A673 (cell line): ENCODE data around the gene CLCF1. TPM values are rescaled to one million over a fixed set of nuclear protein-coding genes. Genes with fewer than 3 reads are reported as not detected.
"Not testable (repeated sequence)": the region's sequence is repeated elsewhere in the genome, so short reads cannot be mapped to it uniquely, and the experiment has no call there.

ENCODE experiments used
- BruUV-seq: library from RNA; stranded (reverse); fragments of 400-500 nt; replicated peaks from 2 replicates; lab custom pipeline; 2021; lab: Mats Ljungman, UMichigan
- CTCF ChIA-PET: fragments of 300-600 bp; sonication (Branson Sonifier 250); formaldehyde crosslinking; loops from one replicate; lab custom pipeline; 2022; ENCODE audit warnings: antibody characterized with exemption; lab: Charles Lee
- POLR2A ChIA-PET: fragments of 300-600 bp; sonication (Branson Sonifier 250); formaldehyde crosslinking; loops from one replicate; lab custom pipeline; 2022; ENCODE audit warnings: antibody characterized with exemption; ENCODE audit not compliant: low non-redundant PET; lab: Charles Lee
- DNase-seq: peaks from one replicate; pipeline ENCODE4 v3.0.0-alpha.2; 2015; ENCODE audit warnings: low spot score
- H3K27ac ChIP-seq: fragments of 200-600 bp; sonication (generic); 2 replicates; pipeline ENCODE4 v1.5.1; 2016; ENCODE audit warnings: mixed run types, low read depth, mild to moderate bottlenecking, mixed read lengths, antibody characterized with exemption, low read length; ENCODE audit not compliant: poor library complexity, severe bottlenecking
- H3K27me3 ChIP-seq: fragments of 200-600 bp; sonication (generic); replicated peaks from 2 replicates; pipeline ENCODE4 v1.6.1; 2017; ENCODE audit warnings: mixed run types, low read depth, mild to moderate bottlenecking, mixed read lengths, antibody characterized with exemption, low read length; ENCODE audit not compliant: insufficient read depth, poor library complexity
- H3K36me3 ChIP-seq: fragments of 200-600 bp; sonication (generic); 2 replicates; pipeline ENCODE4 v1.6.1; 2016; ENCODE audit warnings: mixed run types, mild to moderate bottlenecking, mixed read lengths, antibody characterized with exemption, low read length; ENCODE audit not compliant: insufficient read depth, poor library complexity, severe bottlenecking
- H3K4me1 ChIP-seq: fragments of 200-600 bp; sonication (generic); 2 replicates; pipeline ENCODE4 v1.6.1; 2017; ENCODE audit warnings: mixed run types, mild to moderate bottlenecking, mixed read lengths, antibody characterized with exemption, low read length; ENCODE audit not compliant: insufficient read depth, poor library complexity, severe bottlenecking
- H3K4me3 ChIP-seq: fragments of 200-600 bp; sonication (generic); 2 replicates; pipeline ENCODE4 v1.5.1; 2016; ENCODE audit warnings: low read depth, mixed run types, mild to moderate bottlenecking, mixed read lengths, low read length; ENCODE audit not compliant: poor library complexity, severe bottlenecking
- H3K9me3 ChIP-seq: fragments of 200-600 bp; sonication (generic); 2 replicates; pipeline ENCODE4 v1.6.1; 2016; ENCODE audit warnings: mixed run types, low read depth, mild to moderate bottlenecking, mixed read lengths, antibody characterized with exemption, low read length; ENCODE audit not compliant: poor library complexity, severe bottlenecking
- EZH2 ChIP-seq: fragments of 200-600 bp; sonication (generic); IDR thresholded peaks from 2 replicates; pipeline ENCODE4 v1.6.1; 2017; ENCODE audit warnings: borderline replicate concordance, low read depth, mild to moderate bottlenecking, mixed read lengths, antibody characterized with exemption, low read length; ENCODE audit not compliant: poor library complexity, severe bottlenecking
- intact Hi-C: fragments of 100-400 bp; cut with micrococcal nuclease; formaldehyde crosslinking; loops from one replicate; pipeline ENCODE4 v1.10.0; 2022; ENCODE audit not compliant: unreplicated experiment
- total RNA-seq: library from RNA; stranded (reverse); gene quantifications from 2 replicates; pipeline ENCODE4 v1.2.3, GENCODE V29; 2021
- TF ChIP-seq, protein P1 (sequence below): fragments of 300-800, 200-600 bp; sonication (generic); conservative IDR thresholded peaks from 2 replicates; pipeline ENCODE4 v1.5.1; 2017; ENCODE audit warnings: low read depth, mild to moderate bottlenecking, antibody characterized with exemption, low read length, moderate library complexity, mixed read lengths

Gene CLCF1
- total RNA-seq, 1 experiment from 2014 or later: 0.69 TPM

DNA sequence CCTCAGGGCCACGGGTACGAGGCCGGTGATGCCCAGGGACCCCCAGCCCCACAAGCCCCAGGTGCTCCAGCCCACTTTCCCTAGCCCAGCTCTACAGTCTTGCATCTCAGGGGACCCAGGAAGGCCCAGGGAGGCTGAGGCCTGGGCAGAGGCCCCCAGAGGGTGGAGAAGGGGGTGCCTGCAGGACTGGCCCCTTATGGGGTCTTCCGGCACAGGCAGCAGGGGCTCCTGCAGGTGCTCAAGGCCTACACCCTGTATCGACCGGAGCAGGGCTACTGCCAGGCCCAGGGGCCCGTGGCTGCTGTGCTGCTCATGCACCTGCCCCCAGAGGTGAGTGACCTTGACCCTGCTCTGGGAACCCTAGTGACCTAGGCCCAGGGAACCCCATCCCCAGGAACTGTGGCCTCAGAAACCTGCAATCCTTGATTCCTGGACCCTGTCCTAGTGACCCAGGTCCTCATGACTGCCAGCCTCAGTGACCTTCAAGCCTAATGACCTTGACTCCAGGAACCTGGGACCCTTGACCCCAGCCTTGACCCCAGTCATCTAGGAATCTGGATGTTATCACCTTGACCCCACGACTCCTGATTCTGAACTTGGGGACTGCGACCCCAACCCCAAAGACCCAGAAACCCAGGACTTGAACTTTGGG, 32.4 kb upstream of the CLCF1 start:
- no peaks in the 10 kb centered on the region for H3K36me3 ChIP-seq
- ChIA-PET CTCF (no interaction called here), POLR2A (no interaction called here)
- TF ChIP-seq, protein P1, sequence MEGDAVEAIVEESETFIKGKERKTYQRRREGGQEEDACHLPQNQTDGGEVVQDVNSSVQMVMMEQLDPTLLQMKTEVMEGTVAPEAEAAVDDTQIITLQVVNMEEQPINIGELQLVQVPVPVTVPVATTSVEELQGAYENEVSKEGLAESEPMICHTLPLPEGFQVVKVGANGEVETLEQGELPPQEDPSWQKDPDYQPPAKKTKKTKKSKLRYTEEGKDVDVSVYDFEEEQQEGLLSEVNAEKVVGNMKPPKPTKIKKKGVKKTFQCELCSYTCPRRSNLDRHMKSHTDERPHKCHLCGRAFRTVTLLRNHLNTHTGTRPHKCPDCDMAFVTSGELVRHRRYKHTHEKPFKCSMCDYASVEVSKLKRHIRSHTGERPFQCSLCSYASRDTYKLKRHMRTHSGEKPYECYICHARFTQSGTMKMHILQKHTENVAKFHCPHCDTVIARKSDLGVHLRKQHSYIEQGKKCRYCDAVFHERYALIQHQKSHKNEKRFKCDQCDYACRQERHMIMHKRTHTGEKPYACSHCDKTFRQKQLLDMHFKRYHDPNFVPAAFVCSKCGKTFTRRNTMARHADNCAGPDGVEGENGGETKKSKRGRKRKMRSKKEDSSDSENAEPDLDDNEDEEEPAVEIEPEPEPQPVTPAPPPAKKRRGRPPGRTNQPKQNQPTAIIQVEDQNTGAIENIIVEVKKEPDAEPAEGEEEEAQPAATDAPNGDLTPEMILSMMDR: no peak
- no peak for TF ChIP-seq EZH2
- DNase-seq: no peak
- no peaks in the 10 kb centered on the region for H3K9me3 ChIP-seq
- BruUV-seq: no TSS peak
- no peaks in the 10 kb centered on the region for H3K27me3 ChIP-seq
- H3K27ac ChIP-seq: no peak overlapping the region
- intact Hi-C loops: no loop called here
- peaks cover 6% of the 10 kb centered on the region for H3K4me1 ChIP-seq
- H3K4me3 ChIP-seq: no peak overlapping the region

DNA sequence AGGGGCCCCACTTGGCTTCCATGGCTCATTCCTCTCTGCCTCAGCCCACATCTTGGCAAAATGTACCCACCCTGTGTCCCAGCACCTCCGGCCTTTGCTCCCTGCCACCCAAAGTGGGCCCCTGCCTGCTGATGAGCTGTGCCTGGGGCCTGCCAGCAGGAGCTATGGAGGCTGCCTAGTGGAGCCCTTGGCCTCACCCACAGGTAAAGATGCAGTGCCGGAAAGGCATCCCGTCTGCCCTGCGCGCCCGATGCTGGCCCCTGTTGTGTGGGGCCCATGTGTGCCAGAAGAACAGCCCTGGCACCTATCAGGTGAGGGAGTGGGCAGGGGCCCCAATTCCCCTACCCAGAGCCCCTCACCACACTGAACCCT, 31.8 kb upstream of the CLCF1 start:
- ChIA-PET CTCF (no interaction called here), POLR2A (no interaction called here)
- Histone ChIP-seq H3K4me1 (peaks cover 13% of the 10 kb centered on the region), H3K9me3 (no peaks in the 10 kb centered on the region), H3K27me3 (no peaks in the 10 kb centered on the region), H3K4me3 (no peak overlapping the region), H3K27ac (no peak overlapping the region), H3K36me3 (peaks cover 4% of the 10 kb centered on the region)
- BruUV-seq: no TSS peak
- no peak for DNase-seq
- TF ChIP-seq EZH2: no peak
- intact Hi-C loops: no loop called here

DNA sequence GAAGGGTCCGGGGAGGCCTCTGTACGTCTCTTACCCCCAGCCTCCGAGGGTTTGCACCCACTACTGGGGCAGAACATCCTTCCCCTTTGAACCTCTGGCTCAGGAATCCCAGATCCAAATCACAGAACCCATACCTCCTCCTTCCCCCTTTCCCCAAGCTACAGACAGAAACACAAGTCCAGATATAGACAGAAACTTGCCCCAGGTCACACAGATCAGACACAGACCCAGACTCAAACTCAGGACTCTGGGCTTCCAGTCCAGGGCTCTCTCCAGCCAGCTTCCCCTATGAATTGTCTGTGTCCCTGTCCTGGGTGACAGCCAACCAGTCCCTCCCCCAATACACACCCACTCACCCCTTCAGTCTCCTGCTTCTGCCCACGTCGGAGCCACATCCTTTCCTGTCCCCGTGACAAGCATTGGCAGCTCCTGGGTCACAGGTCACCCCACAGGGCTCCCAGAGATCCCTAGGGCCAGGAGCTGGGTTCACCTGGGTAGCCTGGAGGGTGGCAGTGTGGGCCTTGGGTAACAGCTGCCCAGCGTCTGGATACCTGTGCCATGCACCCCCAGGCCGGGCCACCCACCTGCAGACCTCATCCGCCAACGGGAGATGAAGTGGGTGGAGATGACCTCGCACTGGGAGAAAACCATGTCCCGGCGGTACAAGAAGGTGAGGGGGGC, 31.3 kb upstream of the CLCF1 start:
- Histone ChIP-seq H3K27me3 (no peaks in the 10 kb centered on the region), H3K4me3 (no peak overlapping the region), H3K9me3 (no peaks in the 10 kb centered on the region), H3K27ac (no peak overlapping the region), H3K4me1 (peaks cover 15% of the 10 kb centered on the region), H3K36me3 (peaks cover 7% of the 10 kb centered on the region)
- TF ChIP-seq, protein P1: no peak
- no peak for TF ChIP-seq EZH2
- intact Hi-C loops: no loop called here
- CTCF ChIA-PET: no interaction called here
- BruUV-seq: no TSS peak
- no peak for DNase-seq
- POLR2A ChIA-PET: no interaction called here

DNA sequence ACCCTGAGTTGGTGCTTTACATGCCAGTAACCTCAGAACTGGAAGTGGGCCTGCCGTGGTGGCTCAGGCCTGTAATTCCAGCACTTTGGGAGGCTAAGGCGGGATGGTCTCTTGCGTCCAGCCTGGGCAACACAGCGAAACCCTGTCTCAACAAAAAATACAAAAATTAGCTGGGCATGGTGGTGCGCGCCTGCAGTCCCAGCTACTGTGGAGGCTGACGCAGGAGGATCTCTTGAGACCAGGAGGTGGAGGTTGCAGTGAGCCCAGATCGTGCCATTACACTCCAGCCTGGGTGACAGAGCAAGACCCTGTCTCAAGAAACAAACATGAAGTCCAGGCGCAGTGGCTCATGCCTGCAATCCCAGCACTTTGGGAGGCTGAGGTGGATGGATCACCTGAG, 29.7 kb upstream of the CLCF1 start:
- POLR2A ChIA-PET, DNase-seq, BruUV-seq, H3K4me3 ChIP-seq, H3K9me3 ChIP-seq, intact Hi-C loops, CTCF ChIA-PET, H3K27me3 ChIP-seq, H3K27ac ChIP-seq: not testable (repeated sequence)
- Histone ChIP-seq H3K36me3 (peaks cover 22% of the 10 kb centered on the region), H3K4me1 (peaks cover 15% of the 10 kb centered on the region)

DNA sequence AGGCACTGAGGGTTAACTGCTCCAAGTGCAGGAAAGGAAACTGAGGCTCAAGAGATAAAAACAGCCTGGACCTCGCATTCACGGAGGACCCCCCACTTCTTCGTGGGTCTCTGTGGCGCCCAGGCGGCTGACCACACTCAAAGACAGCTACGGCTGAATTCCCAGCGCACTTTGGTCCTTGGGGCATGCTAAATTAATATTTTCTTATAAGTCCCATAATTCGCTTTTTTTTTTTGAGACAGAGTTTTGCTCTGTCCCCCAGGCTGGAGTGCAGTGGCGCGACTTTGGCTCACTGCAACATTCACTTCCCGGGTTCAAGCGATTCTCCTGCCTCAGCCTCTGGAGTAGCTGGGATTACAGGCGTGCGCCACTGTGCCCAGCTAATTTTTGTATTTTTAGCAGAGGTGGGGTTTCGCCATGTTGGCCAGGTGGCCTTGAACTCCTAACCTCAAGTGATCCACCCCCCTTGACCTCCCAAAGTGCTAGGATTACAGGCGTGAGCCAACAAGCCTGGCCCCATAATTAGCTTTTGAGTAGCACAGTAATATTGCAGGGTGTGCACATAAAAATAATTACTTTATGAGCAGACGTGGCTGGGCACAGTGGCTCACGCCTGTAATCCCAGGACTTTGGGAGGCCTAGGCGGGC, 28.9 kb upstream of the CLCF1 start:
- Histone ChIP-seq H3K36me3 (peaks cover 30% of the 10 kb centered on the region), H3K4me1 (peaks cover 15% of the 10 kb centered on the region), H3K27ac (peak overlapping the region; percentile 78), H3K4me3 (peak overlapping the region; percentile 7)
- BruUV-seq, H3K27me3 ChIP-seq, DNase-seq, H3K9me3 ChIP-seq, intact Hi-C loops: not testable (repeated sequence)
- ChIA-PET POLR2A (interaction anchor here (0.6 to 0.8 kb wide), 3 partner anchors 10 to 100 kb away, joined by 3 to 7 read pairs (median 4); partner anchors contain the start of gene RAD9A), CTCF (interaction anchor here (0.5 to 1.5 kb wide), 16 partner anchors 10 to 370 kb away, joined by 3 to 18 read pairs (median 5); partner anchors contain the start of genes CDK2AP2, CLCF1 and RAD9A)
